NOMO-1 (cell line): ENCODE measurements around the gene TRIM64.
"Not testable (repeated sequence)": the region's sequence is repeated elsewhere in the genome, so short reads cannot be mapped to it uniquely, and the experiment has no call there.

Experiments
- DNase-seq, 2 experiments: peaks; one replicate each; lab custom pipeline; 2025; ENCODE audit not compliant: unreplicated experiment in 2 of 2; lab: John Stamatoyannopoulos, UW

The TRIM64 gene, protein sequence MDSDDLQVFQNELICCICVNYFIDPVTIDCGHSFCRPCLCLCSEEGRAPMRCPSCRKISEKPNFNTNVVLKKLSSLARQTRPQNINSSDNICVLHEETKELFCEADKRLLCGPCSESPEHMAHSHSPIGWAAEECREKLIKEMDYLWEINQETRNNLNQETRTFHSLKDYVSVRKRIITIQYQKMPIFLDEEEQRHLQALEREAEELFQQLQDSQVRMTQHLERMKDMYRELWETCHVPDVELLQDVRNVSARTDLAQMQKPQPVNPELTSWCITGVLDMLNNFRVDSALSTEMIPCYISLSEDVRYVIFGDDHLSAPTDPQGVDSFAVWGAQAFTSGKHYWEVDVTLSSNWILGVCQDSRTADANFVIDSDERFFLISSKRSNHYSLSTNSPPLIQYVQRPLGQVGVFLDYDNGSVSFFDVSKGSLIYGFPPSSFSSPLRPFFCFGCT

DNA sequence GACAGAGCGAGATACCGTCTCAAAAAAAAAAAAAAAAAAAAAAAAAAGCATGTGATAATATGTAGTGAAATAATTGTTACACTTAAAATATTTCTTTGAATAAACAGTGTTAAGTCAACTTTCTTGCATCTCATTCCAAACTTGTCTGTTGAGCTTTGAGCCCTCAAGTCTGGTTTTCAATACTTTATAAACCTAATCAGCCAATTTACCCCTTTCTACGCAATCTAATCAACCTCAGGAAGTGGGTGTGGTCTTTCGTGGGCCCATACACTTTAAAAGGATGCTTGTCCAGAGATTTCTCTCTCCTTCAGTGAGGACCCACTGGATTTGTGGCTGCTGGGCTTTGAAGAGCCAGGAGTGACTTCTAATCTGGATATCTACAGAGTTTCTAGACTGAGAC lies at the start of gene TRIM64:
TRIM64 (plus strand) TSS at position 301 of the 400 bp plus-strand sequence. CDS start 2,467 bp downstream, outside the sequence.
- DNase-seq: not testable (repeated sequence)

- no peak for DNase-seq
Measured at GRCh38 chr11:89922195-89922660, 43.6 kb upstream of the TRIM64 start, which contains the start of gene TRIM49D1. Gene TRIM49D1 (minus strand): TSS chr11:89922245. CDS start chr11:89917710, 4,535 bp downstream.

DNA sequence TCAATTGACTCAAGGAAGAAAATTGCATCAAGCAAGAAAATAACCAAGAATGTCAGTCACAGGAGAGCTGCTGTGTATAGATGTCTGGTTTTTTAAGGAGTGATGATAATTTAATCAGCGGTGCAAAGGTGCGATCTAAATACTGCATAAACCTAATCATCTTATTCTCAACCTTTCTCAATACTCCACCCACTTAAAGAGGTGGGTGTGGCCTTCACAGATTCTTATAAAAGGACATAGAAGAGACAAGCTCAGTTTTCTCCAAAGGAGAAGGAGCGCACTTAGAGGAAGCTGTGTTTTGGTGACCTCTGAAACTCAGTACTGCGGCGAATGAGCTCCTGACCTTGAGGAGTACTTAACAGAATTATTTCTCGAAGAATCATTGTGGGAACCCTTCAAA lies 42.1 kb upstream of the TRIM64 start, which contains the start of gene TRIM49D2:
TRIM49D2 (plus strand) TSS at position 301 of the 400 bp plus-strand sequence. CDS start 2,698 bp downstream, outside the sequence.
- not testable (repeated sequence) for DNase-seq

GRCh38 chr11:89960833-89961232 lies 5.0 kb upstream of the TRIM64 start:
- DNase-seq: not testable (repeated sequence)
